HepG2 (cell line): ENCODE data around the gene C5orf15. TPM values are rescaled to one million over a fixed set of nuclear protein-coding genes. Genes with fewer than 3 reads are reported as not detected.

Source experiments
- CENPX ChIP-seq: sonication (generic); formaldehyde crosslinking; IDR thresholded peaks from 2 replicates; pipeline ENCODE4 v1.9.0; 2021; ENCODE audit warnings: mild to moderate bottlenecking, missing genetic modification reagents, moderate library complexity
- HOXA3 ChIP-seq: sonication (generic); formaldehyde crosslinking; IDR thresholded peaks from 2 replicates; pipeline ENCODE4 v1.5.0; 2020; ENCODE audit warnings: missing genetic modification reagents
- HOXA5 ChIP-seq: sonication (generic); formaldehyde crosslinking; IDR thresholded peaks from 2 replicates; pipeline ENCODE4 v1.4.0; 2020; ENCODE audit warnings: missing genetic modification reagents
- IKZF4 ChIP-seq: sonication (generic); formaldehyde crosslinking; IDR thresholded peaks from 2 replicates; pipeline ENCODE4 v1.5.1; 2020; ENCODE audit warnings: borderline replicate concordance, mild to moderate bottlenecking, low read depth, missing genetic modification reagents; ENCODE audit errors: not compliant biosample characterization
- KDM2A ChIP-seq: sonication (generic); formaldehyde crosslinking; IDR thresholded peaks from 2 replicates; pipeline ENCODE4 v1.4.0; 2020; ENCODE audit warnings: low read depth, missing genetic modification reagents, borderline replicate concordance
- LRRFIP1 ChIP-seq: sonication (generic); formaldehyde crosslinking; conservative IDR thresholded peaks from 2 replicates; pipeline ENCODE4 v1.4.0; 2020; ENCODE audit warnings: missing genetic modification reagents
- MAX ChIP-seq: IDR thresholded peaks from 2 replicates; pipeline ENCODE4 v1.6.1; 2012; ENCODE audit warnings: inconsistent platforms
- RARA ChIP-seq: IDR thresholded peaks from 2 replicates; pipeline ENCODE4 v1.6.1; 2016; ENCODE audit warnings: missing genetic modification reagents, missing compliant biosample characterization
- RBFOX2 ChIP-seq: fragments of 200-400 bp; formaldehyde crosslinking; IDR thresholded peaks from 2 replicates; pipeline ENCODE4 v1.6.1; 2017; ENCODE audit warnings: low read depth, mild to moderate bottlenecking, low read length
- SPEN ChIP-seq: sonication (generic); formaldehyde crosslinking; IDR thresholded peaks from 2 replicates; pipeline ENCODE4 v1.5.1; 2020; ENCODE audit warnings: low read depth, mild to moderate bottlenecking, missing genetic modification reagents
- TAF15 ChIP-seq: fragments of 200-400 bp; formaldehyde crosslinking; IDR thresholded peaks from one replicate; pipeline ENCODE4 v1.6.1; 2018; ENCODE audit warnings: mild to moderate bottlenecking, low read depth, low read length; ENCODE audit not compliant: poor library complexity, severe bottlenecking
- ZMYM3 ChIP-seq: sonication (generic); formaldehyde crosslinking; IDR thresholded peaks from 2 replicates; pipeline ENCODE4 v1.5.1; 2020; ENCODE audit warnings: mild to moderate bottlenecking, missing genetic modification reagents
- ZNF121 ChIP-seq: sonication (generic); formaldehyde crosslinking; IDR thresholded peaks from 2 replicates; pipeline ENCODE4 v1.5.0; 2020; ENCODE audit warnings: mild to moderate bottlenecking, missing genetic modification reagents
- ZNF484 ChIP-seq: sonication (generic); formaldehyde crosslinking; IDR thresholded peaks from 2 replicates; pipeline ENCODE4 v1.5.1; 2020; ENCODE audit warnings: mild to moderate bottlenecking, low read depth, missing genetic modification reagents, borderline replicate concordance
- ZNF687 ChIP-seq: sonication (generic); formaldehyde crosslinking; IDR thresholded peaks from 2 replicates; pipeline ENCODE4 v1.5.1; 2020; ENCODE audit warnings: mild to moderate bottlenecking, missing genetic modification reagents, moderate library complexity
- polyA plus RNA-seq, 8 experiments: library from polyadenylated mRNA; depleted of rRNA in 3 of 8; stranded (reverse) in 7 of 8; unstranded in 1 of 8; fragments of >200 nt; fragmentation: Illumina TruSeq in 4 of 8; extraction: Trizol in 4 of 8; gene quantifications; 2 replicates each; pipeline versions ENCODE4 v1.2.1 to v1.2.3, GENCODE V29; 2011 to 2016; ENCODE audit warnings: low read depth in 4 of 8, missing spikeins in 1 of 8, mixed read lengths in 1 of 8; ENCODE audit not compliant: insufficient read depth in 1 of 8
- total RNA-seq, 5 experiments: library from RNA; depleted of rRNA; stranded (reverse); fragments of >200 nt; fragmentation: Illumina TruSeq; extraction: Trizol; gene quantifications; 2 replicates each; pipeline ENCODE4 v1.2.3, GENCODE V29; 2016; ENCODE audit warnings: low read depth in 1 of 5
- TF ChIP-seq, protein P1 (sequence below): sonication (generic); formaldehyde crosslinking; IDR thresholded peaks from 2 replicates; pipeline ENCODE4 v1.4.0; 2020; ENCODE audit warnings: missing genetic modification reagents

The C5orf15 gene
- total and polyA plus RNA-seq, 2 of the 13 experiments (the other 11 are each of a cell fraction or from before 2014, with no cell fraction given), result 58.5 to 82.7 TPM

DNA sequence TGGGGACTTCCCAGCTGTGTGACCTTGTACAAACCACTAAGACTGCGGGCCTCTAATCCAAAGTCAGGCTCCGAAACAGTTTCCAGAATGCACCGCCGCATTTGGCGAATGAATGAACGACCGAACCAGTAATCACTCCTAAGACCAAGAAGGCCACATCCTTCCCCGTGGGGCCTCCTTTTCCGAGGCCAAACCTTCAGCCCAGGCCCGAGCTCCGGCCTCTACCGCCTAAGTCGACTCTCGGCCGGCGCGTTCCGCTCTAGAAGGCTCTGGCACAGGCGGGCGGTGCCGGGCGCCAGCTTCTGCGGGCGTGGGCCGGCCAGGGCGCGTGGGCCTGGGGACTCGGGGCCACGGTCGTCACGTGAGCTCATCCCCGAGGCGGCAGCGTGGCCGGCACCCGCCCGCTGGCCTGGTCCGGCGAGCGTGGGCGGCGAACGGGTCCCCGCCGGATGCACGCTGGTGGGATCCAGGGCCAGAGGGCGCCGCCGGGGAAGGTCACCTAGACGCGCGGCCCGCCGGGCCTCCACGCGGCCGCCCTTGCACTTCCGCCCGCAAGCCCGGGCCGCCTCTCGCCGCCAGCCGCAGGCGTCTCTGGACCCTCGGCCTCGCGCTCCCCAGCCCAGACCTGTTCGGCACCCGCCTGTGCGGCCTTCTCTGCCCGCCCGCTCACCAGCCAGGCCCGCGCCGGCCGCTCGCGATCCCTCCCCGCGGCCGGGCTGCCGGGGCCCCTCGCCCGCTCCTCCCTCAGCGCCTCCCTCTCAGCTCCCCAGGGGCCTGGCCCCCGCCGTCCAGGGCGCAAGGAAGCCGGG, 35.6 kb upstream of the C5orf15 start (continued):
- TF ChIP-seq, protein P1, sequence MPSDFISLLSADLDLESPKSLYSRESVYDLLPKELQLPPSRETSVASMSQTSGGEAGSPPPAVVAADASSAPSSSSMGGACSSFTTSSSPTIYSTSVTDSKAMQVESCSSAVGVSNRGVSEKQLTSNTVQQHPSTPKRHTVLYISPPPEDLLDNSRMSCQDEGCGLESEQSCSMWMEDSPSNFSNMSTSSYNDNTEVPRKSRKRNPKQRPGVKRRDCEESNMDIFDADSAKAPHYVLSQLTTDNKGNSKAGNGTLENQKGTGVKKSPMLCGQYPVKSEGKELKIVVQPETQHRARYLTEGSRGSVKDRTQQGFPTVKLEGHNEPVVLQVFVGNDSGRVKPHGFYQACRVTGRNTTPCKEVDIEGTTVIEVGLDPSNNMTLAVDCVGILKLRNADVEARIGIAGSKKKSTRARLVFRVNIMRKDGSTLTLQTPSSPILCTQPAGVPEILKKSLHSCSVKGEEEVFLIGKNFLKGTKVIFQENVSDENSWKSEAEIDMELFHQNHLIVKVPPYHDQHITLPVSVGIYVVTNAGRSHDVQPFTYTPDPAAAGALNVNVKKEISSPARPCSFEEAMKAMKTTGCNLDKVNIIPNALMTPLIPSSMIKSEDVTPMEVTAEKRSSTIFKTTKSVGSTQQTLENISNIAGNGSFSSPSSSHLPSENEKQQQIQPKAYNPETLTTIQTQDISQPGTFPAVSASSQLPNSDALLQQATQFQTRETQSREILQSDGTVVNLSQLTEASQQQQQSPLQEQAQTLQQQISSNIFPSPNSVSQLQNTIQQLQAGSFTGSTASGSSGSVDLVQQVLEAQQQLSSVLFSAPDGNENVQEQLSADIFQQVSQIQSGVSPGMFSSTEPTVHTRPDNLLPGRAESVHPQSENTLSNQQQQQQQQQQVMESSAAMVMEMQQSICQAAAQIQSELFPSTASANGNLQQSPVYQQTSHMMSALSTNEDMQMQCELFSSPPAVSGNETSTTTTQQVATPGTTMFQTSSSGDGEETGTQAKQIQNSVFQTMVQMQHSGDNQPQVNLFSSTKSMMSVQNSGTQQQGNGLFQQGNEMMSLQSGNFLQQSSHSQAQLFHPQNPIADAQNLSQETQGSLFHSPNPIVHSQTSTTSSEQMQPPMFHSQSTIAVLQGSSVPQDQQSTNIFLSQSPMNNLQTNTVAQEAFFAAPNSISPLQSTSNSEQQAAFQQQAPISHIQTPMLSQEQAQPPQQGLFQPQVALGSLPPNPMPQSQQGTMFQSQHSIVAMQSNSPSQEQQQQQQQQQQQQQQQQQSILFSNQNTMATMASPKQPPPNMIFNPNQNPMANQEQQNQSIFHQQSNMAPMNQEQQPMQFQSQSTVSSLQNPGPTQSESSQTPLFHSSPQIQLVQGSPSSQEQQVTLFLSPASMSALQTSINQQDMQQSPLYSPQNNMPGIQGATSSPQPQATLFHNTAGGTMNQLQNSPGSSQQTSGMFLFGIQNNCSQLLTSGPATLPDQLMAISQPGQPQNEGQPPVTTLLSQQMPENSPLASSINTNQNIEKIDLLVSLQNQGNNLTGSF (CRISPR knock-in tag), result 0 out of 2 replicates have a peak, but pooled peaks have one; percentile 27
- TF ChIP-seq HOXA3 (CRISPR knock-in tag), result 0 out of 2 replicates have a peak, but pooled peaks have one; percentile 12
- TF ChIP-seq MAX, result peak; percentile 73; the same call in 1 of the 2 replicates
- TF ChIP-seq IKZF4 (CRISPR knock-in tag), result peak; percentile 13
- 0 out of 2 replicates have a peak, but pooled peaks have one; percentile 15 for TF ChIP-seq HOXA5
- TF ChIP-seq ZNF121, result 0 out of 2 replicates have a peak, but pooled peaks have one; percentile 15
- no peak for TF ChIP-seq TAF15
- peak; percentile 41; the same call in 1 of the 2 replicates for TF ChIP-seq SPEN (CRISPR knock-in tag)
- peak; percentile 91 for TF ChIP-seq RBFOX2
- TF ChIP-seq LRRFIP1, result no peak
- peak; percentile 34 for TF ChIP-seq ZNF687 (CRISPR knock-in tag)
- no peak for TF ChIP-seq CENPX (CRISPR knock-in tag)
- peak; percentile 33; the same call in 1 of the 2 replicates for TF ChIP-seq KDM2A (CRISPR knock-in tag)
- no peak for TF ChIP-seq ZMYM3
- TF ChIP-seq RARA, result no peak
- no peak; the same call in 1 of the 2 replicates for TF ChIP-seq ZNF484 (CRISPR knock-in tag)
